ENCODE data around the gene COQ2.

Gene COQ2

DNA sequence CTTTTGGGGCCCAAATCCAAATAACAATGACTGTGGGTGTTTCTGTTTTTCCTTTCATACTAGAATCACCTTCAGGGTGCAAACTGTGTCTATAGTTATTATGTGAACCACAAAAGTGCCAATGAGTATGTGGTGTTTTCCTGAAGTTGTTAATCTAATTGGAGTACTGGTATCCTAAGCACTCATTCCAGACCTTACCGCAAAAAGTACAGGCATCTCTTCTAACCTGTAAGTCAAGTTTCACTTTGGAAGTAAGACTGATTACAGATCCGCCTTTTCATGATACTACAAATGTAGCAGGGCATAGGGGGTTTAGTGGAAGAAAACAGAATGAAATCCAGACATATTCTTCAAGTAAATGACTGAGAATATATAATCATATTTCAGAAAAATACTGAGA lies 16.1 kb downstream of the COQ2 start:
- peak; percentile 31 for DNase-seq (ENCODE audit: low read depth)
- TF ChIP-seq, protein P1, sequence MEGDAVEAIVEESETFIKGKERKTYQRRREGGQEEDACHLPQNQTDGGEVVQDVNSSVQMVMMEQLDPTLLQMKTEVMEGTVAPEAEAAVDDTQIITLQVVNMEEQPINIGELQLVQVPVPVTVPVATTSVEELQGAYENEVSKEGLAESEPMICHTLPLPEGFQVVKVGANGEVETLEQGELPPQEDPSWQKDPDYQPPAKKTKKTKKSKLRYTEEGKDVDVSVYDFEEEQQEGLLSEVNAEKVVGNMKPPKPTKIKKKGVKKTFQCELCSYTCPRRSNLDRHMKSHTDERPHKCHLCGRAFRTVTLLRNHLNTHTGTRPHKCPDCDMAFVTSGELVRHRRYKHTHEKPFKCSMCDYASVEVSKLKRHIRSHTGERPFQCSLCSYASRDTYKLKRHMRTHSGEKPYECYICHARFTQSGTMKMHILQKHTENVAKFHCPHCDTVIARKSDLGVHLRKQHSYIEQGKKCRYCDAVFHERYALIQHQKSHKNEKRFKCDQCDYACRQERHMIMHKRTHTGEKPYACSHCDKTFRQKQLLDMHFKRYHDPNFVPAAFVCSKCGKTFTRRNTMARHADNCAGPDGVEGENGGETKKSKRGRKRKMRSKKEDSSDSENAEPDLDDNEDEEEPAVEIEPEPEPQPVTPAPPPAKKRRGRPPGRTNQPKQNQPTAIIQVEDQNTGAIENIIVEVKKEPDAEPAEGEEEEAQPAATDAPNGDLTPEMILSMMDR (conservative IDR thresholded peaks at IDR 0.05; ENCODE audit: low read depth, low read length): no peak

DNA sequence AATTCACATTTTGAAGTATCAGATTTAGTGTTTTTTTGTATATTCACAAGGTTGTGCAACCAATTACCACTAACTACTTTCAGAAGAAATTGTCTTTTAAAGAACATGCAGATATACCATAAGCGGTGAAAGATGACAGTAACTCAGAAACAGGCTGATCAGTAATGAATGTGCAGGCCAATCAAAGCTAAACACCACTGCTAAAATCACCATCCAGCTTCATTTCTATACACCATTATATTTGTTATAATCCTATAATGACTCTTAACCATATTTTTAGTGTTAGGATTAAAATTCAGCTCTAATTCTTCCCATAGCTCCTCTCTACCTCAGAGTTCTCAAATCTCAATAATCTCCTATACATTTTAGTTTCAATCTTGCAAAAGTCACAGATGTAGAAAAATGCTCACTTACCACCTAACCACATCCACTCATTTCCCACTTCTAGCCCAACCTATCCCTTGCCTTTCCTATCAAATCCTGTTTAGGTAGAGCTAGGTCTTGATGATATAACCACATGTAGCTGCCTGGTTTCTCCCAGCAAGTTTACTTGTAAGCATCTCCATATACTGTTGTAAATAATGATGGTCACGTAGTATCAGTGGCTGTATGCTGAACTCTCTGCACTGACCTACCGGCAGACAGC lies 16.6 kb downstream of the COQ2 start:
- no peak overlapping the region for H3K4me3 ChIP-seq (ENCODE audit: low read depth, low read length)
- TF ChIP-seq, protein P1 (conservative IDR thresholded peaks at IDR 0.05; ENCODE audit: low read depth, low read length): no peak
- DNase-seq (ENCODE audit: low read depth): no peak

More for the DNA sequence above, 16.1 kb downstream of the COQ2 start:
- H3K4me3 ChIP-seq (ENCODE audit: low read depth, low read length): no peak overlapping the region

DNA sequence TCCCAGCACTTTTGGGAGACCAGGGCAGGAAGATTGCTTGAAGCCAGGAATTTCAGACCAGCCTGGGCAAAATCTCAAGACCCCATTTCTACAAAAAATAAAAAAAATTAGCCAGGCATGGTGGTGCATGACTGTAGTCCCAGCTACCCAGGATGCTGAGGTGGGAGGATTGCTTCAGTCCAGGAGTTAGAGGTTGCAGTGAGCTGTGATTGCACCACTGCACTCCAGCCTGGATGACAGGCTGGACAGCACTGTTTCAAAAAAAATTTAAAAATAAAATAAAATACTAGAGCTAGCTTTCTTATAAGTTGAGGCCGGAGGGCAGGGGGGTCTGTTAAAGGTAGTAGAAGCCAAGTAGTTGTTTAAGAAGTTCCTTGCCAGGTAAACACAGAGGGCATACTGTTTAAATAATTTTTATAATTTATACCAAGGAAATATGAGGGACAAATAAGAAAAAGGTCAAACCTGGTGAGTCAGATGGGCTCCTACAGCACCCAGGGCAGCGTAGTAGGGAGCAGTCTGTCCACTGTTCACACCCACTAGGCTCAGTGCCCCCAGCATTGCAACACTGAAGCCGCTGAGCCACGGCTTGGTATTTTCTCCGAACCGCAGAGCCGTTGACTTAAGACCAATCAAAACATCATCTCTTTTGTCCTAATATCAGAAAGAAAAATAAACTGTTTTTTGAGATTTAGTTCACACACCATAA lies 17.3 kb downstream of the COQ2 start:
- no peak overlapping the region for H3K4me3 ChIP-seq (ENCODE audit: low read depth, low read length)
- DNase-seq (ENCODE audit: low read depth): peak; percentile 97
- TF ChIP-seq, protein P1 (conservative IDR thresholded peaks at IDR 0.05; ENCODE audit: low read depth, low read length): no peak

DNA sequence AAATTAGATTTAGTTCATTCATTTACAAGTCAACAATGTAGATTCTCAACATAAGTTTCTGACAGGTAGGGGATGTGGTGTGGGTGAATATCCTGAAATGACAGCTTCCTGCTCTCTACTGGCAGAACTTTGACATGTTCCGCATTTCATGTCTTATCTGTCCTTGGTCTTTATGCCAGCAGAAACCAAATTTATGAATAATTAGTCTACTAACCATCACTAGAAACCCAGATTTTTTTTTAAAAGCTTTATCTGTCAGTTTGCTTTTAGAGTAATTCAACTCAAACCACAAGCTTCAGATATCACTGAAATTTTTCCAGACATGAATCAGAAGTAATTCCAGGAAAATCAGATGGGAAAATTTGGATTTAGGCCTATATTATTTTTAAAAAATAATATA lies 17.9 kb downstream of the COQ2 start:
- DNase-seq (ENCODE audit: low read depth): no peak
- TF ChIP-seq, protein P1 (conservative IDR thresholded peaks at IDR 0.05; ENCODE audit: low read depth, low read length): no peak
- no peak overlapping the region for H3K4me3 ChIP-seq (ENCODE audit: low read depth, low read length)

DNA sequence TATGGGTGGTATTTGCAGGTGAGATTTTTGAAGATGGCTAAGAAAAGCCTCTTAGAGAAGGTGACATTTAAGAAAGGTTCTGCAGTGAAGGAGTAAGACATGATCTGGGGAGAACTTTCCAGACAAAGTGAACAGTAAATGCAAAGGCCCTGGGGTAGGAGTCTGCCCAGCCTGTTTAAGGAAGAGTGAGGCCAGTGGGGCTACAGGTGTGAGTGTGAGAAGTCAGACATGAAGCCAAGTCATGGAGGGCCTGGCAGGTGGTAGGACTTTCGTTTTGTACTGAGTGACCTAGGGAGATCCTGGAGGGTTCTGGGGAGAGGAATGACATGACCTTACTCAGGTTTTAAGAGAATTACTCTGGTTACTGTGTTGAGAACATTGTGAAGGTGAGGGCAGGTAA lies 21.5 kb downstream of the COQ2 start:
- H3K4me3 ChIP-seq (ENCODE audit: low read depth, low read length): no peak overlapping the region
- DNase-seq (ENCODE audit: low read depth): no peak
- TF ChIP-seq, protein P1 (conservative IDR thresholded peaks at IDR 0.05; ENCODE audit: low read depth, low read length): no peak

DNA sequence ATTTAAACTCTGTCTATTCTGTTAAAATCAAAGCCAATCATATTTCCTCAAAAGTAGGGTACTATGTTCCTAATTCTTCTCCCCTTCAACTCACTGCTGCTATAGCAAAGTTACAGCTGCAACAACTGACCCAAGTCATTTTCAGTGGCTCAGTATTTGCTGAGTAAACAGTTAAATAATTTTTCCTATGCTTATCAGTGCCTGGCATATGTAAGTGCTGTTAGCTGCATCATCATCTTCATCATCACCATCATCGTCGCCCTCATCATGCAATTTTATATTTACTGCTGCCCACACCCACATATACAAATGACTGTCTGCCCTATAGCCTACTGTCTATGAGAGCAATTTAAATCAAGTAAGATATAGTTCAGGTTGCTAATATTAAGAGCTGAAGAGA lies 21.9 kb downstream of the COQ2 start:
- no peak for DNase-seq (ENCODE audit: low read depth)
- TF ChIP-seq, protein P1 (conservative IDR thresholded peaks at IDR 0.05; ENCODE audit: low read depth, low read length): no peak
- no peak overlapping the region for H3K4me3 ChIP-seq (ENCODE audit: low read depth, low read length)

DNA sequence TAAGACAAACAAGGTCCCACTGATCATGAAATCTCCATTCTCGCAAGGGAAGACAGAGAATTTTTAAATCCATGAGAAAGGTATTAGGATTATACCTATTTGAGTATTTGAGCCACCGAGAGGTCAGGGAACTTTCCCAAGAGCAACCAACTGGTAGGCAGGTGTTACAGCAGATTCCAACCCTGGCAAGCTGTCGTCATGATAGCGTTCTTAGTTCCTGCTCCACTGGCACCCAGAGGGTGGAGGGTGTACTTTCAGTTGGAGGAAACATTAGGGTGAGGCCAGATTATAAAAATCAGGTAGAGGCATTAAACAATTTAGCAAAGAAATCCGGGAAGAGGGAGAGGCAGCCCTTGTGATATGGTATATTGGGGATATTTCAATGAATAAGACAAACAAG lies 23.3 kb downstream of the COQ2 start:
- no peak for DNase-seq (ENCODE audit: low read depth)
- H3K4me3 ChIP-seq (ENCODE audit: low read depth, low read length): no peak overlapping the region
- TF ChIP-seq, protein P1 (conservative IDR thresholded peaks at IDR 0.05; ENCODE audit: low read depth, low read length): no peak
